Measurements from ENCODE around the gene TAF11L4.
"Not testable (repeated sequence)": the region's sequence is repeated elsewhere in the genome, so short reads cannot be mapped to it uniquely, and the experiment has no call there.

DNA sequence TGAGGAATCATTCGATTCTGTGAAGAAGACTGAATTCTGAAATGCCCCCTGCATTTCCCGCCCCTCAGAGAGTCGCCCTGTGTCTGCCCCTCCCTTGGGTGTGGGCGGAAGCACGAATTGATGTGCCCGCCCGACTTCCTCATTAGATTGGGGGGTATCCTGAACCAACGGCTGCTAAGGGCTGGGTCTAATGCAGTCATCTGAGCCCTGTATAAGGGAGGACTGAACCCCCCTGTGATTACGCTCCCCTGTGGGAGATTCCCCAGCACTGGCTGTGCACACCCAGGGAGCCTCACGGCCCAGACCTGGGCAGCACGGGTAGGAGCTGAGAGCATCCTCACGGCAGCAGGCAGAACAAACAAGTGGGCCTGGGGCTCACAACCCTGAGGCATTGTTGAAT is 4.1 kb upstream of the TAF11L4 start:
- TF ChIP-seq POLR2A (IDR thresholded peaks at IDR 0.05): not testable (repeated sequence)
- TF ChIP-seq, protein P1, sequence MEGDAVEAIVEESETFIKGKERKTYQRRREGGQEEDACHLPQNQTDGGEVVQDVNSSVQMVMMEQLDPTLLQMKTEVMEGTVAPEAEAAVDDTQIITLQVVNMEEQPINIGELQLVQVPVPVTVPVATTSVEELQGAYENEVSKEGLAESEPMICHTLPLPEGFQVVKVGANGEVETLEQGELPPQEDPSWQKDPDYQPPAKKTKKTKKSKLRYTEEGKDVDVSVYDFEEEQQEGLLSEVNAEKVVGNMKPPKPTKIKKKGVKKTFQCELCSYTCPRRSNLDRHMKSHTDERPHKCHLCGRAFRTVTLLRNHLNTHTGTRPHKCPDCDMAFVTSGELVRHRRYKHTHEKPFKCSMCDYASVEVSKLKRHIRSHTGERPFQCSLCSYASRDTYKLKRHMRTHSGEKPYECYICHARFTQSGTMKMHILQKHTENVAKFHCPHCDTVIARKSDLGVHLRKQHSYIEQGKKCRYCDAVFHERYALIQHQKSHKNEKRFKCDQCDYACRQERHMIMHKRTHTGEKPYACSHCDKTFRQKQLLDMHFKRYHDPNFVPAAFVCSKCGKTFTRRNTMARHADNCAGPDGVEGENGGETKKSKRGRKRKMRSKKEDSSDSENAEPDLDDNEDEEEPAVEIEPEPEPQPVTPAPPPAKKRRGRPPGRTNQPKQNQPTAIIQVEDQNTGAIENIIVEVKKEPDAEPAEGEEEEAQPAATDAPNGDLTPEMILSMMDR (IDR thresholded peaks at IDR 0.05): not testable (repeated sequence)

Data from thyroid gland (tissue), 4 donors.